Measurements from ENCODE around the gene WBP2NL.

WBP2NL gene

DNA sequence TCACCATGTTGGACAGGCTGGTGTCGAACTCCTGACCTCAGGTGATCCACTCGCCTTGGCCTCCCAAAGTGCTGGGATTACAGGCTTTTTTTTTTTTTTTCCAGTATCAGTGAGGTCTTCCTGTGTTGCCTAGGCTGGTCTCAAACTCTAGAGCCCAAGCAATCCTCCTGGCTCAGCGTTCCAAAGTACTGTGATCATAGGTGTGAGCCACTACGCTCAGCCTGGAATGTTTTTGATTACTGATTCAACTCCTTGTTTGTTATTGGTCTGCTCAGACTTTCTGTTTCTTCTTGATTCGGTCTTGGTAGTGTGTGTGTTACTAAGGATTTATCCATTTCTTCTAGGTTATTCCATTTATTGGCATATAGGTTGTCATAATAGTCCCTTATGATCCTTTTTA, 40.7 kb downstream of the WBP2NL start:
- TF ChIP-seq POLR2AphosphoS5 (IDR thresholded peaks at IDR 0.05; ENCODE audit: low read depth, low read length), result no peak
- TF ChIP-seq FOXP2 (optimal IDR thresholded peaks at IDR 0.05; ENCODE audit: borderline replicate concordance, extremely low read depth, extremely low read length, insufficient read depth), result no peak

DNA sequence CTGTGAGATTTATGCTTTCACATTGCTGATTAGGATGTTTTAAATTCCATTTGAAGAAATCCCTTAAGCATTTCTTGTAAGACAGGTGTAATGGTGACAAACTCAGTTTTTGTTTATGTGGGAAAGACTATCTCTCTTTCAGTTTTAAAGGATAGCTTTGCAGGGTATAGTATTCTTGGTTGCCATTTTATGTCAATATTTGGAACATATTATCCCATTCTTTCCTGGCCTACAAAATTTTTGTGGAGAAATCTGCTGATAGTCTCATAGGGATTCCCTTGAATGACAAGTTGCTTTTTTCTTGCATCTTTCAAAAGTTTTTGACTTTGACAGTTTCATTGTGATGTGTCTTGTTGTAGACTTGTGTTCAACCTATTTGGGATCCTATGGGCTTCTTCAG, 43.2 kb downstream of the WBP2NL start:
- no peak for TF ChIP-seq FOXP2 (optimal IDR thresholded peaks at IDR 0.05; ENCODE audit: borderline replicate concordance, extremely low read depth, extremely low read length, insufficient read depth)
- no peak for TF ChIP-seq SIN3A (IDR thresholded peaks at IDR 0.05; ENCODE audit: borderline replicate concordance, insufficient read depth, low read length)
- no peak for TF ChIP-seq POLR2AphosphoS5 (IDR thresholded peaks at IDR 0.05; ENCODE audit: low read depth, low read length)
- TF ChIP-seq, protein P1, sequence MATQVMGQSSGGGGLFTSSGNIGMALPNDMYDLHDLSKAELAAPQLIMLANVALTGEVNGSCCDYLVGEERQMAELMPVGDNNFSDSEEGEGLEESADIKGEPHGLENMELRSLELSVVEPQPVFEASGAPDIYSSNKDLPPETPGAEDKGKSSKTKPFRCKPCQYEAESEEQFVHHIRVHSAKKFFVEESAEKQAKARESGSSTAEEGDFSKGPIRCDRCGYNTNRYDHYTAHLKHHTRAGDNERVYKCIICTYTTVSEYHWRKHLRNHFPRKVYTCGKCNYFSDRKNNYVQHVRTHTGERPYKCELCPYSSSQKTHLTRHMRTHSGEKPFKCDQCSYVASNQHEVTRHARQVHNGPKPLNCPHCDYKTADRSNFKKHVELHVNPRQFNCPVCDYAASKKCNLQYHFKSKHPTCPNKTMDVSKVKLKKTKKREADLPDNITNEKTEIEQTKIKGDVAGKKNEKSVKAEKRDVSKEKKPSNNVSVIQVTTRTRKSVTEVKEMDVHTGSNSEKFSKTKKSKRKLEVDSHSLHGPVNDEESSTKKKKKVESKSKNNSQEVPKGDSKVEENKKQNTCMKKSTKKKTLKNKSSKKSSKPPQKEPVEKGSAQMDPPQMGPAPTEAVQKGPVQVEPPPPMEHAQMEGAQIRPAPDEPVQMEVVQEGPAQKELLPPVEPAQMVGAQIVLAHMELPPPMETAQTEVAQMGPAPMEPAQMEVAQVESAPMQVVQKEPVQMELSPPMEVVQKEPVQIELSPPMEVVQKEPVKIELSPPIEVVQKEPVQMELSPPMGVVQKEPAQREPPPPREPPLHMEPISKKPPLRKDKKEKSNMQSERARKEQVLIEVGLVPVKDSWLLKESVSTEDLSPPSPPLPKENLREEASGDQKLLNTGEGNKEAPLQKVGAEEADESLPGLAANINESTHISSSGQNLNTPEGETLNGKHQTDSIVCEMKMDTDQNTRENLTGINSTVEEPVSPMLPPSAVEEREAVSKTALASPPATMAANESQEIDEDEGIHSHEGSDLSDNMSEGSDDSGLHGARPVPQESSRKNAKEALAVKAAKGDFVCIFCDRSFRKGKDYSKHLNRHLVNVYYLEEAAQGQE (IDR thresholded peaks at IDR 0.05; ENCODE audit: insufficient read depth in 1 of 2, low read depth in 2 of 2, low read length in 2 of 2), result no peak
- no peak for TF ChIP-seq TAF1 (IDR thresholded peaks at IDR 0.05; ENCODE audit: borderline replicate concordance, insufficient read depth, low read length)

DNA sequence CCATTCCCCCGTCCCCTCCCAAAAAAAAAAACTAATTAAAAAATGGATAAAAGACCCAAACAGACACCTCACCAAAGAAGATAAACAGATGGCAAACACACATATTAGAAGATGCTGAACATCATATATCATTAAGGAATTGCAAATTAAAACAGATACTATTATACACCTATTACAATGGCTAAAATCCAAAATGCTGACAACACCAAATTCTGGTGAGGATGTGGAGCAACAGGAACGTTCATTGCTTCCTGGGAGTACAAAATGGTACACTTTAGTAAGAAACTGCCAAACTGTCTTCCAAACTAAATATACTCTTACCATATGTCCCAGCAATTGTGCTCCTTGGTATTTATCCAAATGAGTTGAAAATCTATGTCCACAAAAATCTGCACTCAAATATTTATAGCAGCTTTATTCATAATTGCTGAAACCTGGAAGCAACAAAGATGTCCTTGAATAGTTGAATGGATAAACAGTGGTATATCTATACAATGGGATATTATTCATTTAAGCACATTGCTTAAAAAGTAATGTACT, 52.1 kb downstream of the WBP2NL start:
- TF ChIP-seq FOXP2 (optimal IDR thresholded peaks at IDR 0.05; ENCODE audit: borderline replicate concordance, extremely low read depth, extremely low read length, insufficient read depth), result no peak
- TF ChIP-seq, protein P1 (IDR thresholded peaks at IDR 0.05; ENCODE audit: insufficient read depth in 1 of 2, low read depth in 2 of 2, low read length in 2 of 2), result no peak
- no peak for TF ChIP-seq SIN3A (IDR thresholded peaks at IDR 0.05; ENCODE audit: borderline replicate concordance, insufficient read depth, low read length)
- no peak for TF ChIP-seq POLR2AphosphoS5 (IDR thresholded peaks at IDR 0.05; ENCODE audit: low read depth, low read length)
- no peak for TF ChIP-seq TAF1 (IDR thresholded peaks at IDR 0.05; ENCODE audit: borderline replicate concordance, insufficient read depth, low read length)

DNA sequence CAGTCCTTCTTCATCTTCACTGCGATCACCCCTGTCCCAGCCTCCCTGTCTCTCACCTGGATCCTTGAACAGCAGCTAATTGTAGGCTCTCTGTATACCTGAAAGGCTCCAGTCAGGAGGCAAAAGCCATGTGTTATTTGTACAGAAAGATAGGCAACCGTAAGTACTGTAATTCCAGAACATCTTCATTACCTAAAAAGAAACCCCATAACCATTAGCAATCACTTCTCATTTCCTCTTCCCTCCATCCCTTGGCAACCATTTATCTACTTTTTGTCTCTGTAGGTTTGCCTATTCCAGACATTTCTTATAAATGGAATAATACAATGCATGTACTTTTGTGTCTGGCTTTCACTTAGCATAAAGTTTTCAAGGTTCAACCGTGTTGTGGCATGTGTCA, 54.2 kb downstream of the WBP2NL start:
- TF ChIP-seq POLR2AphosphoS5 (IDR thresholded peaks at IDR 0.05; ENCODE audit: low read depth, low read length), result no peak

DNA sequence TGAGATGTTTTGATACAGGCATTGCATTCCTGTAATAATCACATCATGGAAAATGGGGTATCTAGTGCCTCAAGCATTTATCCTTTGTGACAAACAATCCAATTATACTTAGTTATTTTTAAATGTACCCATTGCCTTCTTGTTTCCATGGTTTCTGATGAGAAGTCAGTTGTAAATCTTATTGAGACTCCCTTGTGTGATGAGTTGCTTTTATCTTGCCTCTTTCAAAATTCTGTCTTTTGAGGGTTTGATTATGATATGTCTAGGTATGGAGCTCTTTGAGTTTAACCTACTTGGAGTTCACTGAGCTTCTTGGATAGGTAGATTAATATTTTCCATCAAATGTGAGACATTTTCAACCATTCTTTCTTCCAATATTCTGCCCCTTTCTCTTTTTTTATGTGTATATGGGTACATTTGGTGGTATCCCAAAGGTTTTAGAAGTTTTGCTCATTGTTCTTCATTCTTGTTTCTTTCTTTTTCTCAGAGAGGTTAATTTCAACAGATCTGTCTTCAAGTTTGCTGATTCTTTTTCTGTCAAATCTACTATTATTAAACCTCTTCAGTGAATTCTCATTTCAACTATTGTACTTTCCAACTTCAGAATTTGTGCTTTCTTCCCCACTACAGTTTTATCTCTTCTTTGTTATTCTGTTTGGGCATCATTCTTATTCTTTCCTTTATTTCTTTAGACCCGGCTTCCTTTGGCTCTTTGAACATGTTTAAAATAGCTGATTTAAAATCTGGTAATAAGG, 58.3 kb downstream of the WBP2NL start:
- TF ChIP-seq FOXP2 (optimal IDR thresholded peaks at IDR 0.05; ENCODE audit: borderline replicate concordance, extremely low read depth, extremely low read length, insufficient read depth), result no peak
- TF ChIP-seq, protein P1 (IDR thresholded peaks at IDR 0.05; ENCODE audit: insufficient read depth in 1 of 2, low read depth in 2 of 2, low read length in 2 of 2), result no peak
- TF ChIP-seq POLR2AphosphoS5 (IDR thresholded peaks at IDR 0.05; ENCODE audit: low read depth, low read length), result no peak
- TF ChIP-seq SIN3A (IDR thresholded peaks at IDR 0.05; ENCODE audit: borderline replicate concordance, insufficient read depth, low read length), result no peak
- no peak for TF ChIP-seq TAF1 (IDR thresholded peaks at IDR 0.05; ENCODE audit: borderline replicate concordance, insufficient read depth, low read length)

DNA sequence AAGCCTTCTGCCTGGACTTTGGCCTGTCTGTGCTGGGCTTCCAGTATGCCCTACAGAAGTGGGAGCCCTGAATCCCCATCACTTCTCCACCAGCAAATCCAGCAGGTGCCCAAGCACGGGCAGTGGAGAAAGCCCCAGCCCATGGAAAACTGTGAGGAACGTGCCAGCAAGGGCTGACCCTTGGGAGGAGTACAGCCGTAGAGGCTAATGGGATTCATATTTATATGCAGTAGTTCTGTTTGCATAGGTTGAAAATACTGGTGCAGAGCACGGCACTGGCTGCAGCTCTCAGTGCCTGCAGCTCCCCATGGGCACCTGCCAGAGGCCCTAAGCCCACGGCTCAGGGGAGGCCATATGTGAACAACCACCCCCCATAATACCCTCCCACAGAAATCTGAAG, 61.9 kb downstream of the WBP2NL start:
- TF ChIP-seq SIN3A (IDR thresholded peaks at IDR 0.05; ENCODE audit: borderline replicate concordance, insufficient read depth, low read length) (no peak), POLR2AphosphoS5 (IDR thresholded peaks at IDR 0.05; ENCODE audit: low read depth, low read length) (no peak), FOXP2 (optimal IDR thresholded peaks at IDR 0.05; ENCODE audit: borderline replicate concordance, extremely low read depth, extremely low read length, insufficient read depth) (no peak), TAF1 (IDR thresholded peaks at IDR 0.05; ENCODE audit: borderline replicate concordance, insufficient read depth, low read length) (no peak)
- TF ChIP-seq, protein P1 (IDR thresholded peaks at IDR 0.05; ENCODE audit: insufficient read depth in 1 of 2, low read depth in 2 of 2, low read length in 2 of 2), result no peak

Data from PFSK-1 (cell line).